ENCODE results near the gene SMC6.

DNA sequence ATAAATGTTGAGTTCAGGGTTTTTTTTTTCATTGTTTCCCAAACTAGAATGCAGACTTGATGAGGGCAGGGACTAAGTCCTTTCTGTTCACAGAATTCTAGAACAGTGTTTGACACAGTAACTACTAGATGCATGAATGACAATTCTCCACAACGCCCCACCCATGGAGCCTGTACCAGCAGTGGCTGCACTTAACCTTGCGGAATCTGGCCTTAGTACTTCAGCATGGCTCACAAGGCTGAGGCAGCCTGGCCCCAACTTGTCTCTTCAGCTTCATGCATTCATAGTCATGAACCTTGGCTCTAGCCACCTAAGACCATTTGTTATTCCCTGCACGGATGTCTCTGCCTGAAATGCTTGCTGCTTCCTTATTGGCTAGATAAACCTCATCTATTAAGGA, 33.1 kb upstream of the SMC6 start:
- TF ChIP-seq, protein P1, sequence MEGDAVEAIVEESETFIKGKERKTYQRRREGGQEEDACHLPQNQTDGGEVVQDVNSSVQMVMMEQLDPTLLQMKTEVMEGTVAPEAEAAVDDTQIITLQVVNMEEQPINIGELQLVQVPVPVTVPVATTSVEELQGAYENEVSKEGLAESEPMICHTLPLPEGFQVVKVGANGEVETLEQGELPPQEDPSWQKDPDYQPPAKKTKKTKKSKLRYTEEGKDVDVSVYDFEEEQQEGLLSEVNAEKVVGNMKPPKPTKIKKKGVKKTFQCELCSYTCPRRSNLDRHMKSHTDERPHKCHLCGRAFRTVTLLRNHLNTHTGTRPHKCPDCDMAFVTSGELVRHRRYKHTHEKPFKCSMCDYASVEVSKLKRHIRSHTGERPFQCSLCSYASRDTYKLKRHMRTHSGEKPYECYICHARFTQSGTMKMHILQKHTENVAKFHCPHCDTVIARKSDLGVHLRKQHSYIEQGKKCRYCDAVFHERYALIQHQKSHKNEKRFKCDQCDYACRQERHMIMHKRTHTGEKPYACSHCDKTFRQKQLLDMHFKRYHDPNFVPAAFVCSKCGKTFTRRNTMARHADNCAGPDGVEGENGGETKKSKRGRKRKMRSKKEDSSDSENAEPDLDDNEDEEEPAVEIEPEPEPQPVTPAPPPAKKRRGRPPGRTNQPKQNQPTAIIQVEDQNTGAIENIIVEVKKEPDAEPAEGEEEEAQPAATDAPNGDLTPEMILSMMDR (IDR thresholded peaks at IDR 0.05): no peak
- TF ChIP-seq POLR2A (IDR thresholded peaks at IDR 0.05): no peak
